ENCODE data around the gene NAA50. TPM values are rescaled to one million over a fixed set of nuclear protein-coding genes. Genes with fewer than 3 reads are reported as not detected.

The NAA50 gene
- total RNA-seq, 1 experiment from 2014 or later = 208 TPM

GRCh38 chr3:113717308-113717707 is 28.7 kb downstream of the NAA50 start:
- no peaks in the 10 kb centered on the region for H3K9me3 ChIP-seq (ENCODE audit: control insufficient read depth, insufficient read depth, low read depth, low read length)
- no peak overlapping the region for H3K27ac ChIP-seq (ENCODE audit: low read length)
- no peak for DNase-seq (ENCODE audit: low read depth, low spot score)
- no peak overlapping the region for H3K4me3 ChIP-seq (ENCODE audit: low read depth in 2 of 2, low read length in 2 of 2)
- CTCF ChIA-PET = no interaction called here
- intact Hi-C loops (cut with micrococcal nuclease; ENCODE audit: unreplicated experiment) (no loop called here), in situ Hi-C loops (cut with HindIII; ENCODE audit: low pct_unique_long_range_greater_than_20kb, low sequenced_read_pairs) (no loop called here)
- no peak for ATAC-seq
- no peaks in the 10 kb centered on the region for H3K4me1 ChIP-seq (ENCODE audit: control insufficient read depth, insufficient read depth, low read length)
- peaks cover 47% of the 10 kb centered on the region for H3K36me3 ChIP-seq (ENCODE audit: control insufficient read depth, insufficient read depth, low read length)
- H3K27me3 ChIP-seq (ENCODE audit: control insufficient read depth, insufficient read depth, low read length) = no peaks in the 10 kb centered on the region
- TF ChIP-seq POLR2AphosphoS5 (IDR thresholded peaks at IDR 0.05; ENCODE audit: low read depth, low read length) (no peak), TCF7L2 (IDR thresholded peaks at IDR 0.05; ENCODE audit: low read depth, low read length) (no peak), CTCF (IDR thresholded peaks at IDR 0.05) (no peak), SIN3A (IDR thresholded peaks at IDR 0.05; ENCODE audit: borderline replicate concordance, insufficient read depth, low read depth, low read length) (no peak), REST (IDR thresholded peaks at IDR 0.05; ENCODE audit: insufficient read depth in 1 of 2, low read depth in 2 of 2, low read length in 1 of 2) (no peak)
- BruUV-seq (replicated peaks) = no TSS peak
- POLR2A ChIA-PET = no interaction called here

DNA sequence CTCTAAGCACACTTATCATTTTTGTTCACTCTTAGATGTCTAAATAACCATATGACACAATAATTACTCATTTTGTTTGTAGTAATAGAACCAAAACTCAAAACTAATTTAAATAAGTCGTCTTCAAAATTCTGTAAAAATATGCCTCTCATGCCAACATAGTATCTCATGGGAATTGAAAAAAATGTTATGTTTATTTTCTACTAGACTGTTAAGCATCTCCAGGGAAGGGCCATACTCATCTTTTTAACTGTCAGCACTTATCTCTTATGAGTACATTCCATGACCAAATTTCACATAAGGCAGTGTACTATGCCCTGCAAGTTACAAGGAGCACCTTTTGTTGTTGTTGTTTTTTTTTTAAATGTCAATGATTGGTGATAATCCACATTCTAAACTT is 31.3 kb downstream of the NAA50 start:
- in situ Hi-C loops (cut with HindIII; ENCODE audit: low pct_unique_long_range_greater_than_20kb, low sequenced_read_pairs) (no loop called here), intact Hi-C loops (cut with micrococcal nuclease; ENCODE audit: unreplicated experiment) (no loop called here)
- BruUV-seq (replicated peaks) = no TSS peak
- no peaks in the 10 kb centered on the region for H3K27me3 ChIP-seq (ENCODE audit: control insufficient read depth, insufficient read depth, low read length)
- peaks cover 23% of the 10 kb centered on the region for H3K36me3 ChIP-seq (ENCODE audit: control insufficient read depth, insufficient read depth, low read length)
- DNase-seq (ENCODE audit: low read depth, low spot score) (no peak), ATAC-seq (no peak)
- H3K4me1 ChIP-seq (ENCODE audit: control insufficient read depth, insufficient read depth, low read length) = no peaks in the 10 kb centered on the region
- H3K4me3 ChIP-seq (ENCODE audit: low read depth in 2 of 2, low read length in 2 of 2) = no peak overlapping the region
- ChIA-PET POLR2A (no interaction called here), CTCF (no interaction called here)
- no peak overlapping the region for H3K27ac ChIP-seq (ENCODE audit: low read length)
- TF ChIP-seq SIN3A (IDR thresholded peaks at IDR 0.05; ENCODE audit: borderline replicate concordance, insufficient read depth, low read depth, low read length) = no peak
- TF ChIP-seq CTCF (IDR thresholded peaks at IDR 0.05) = no peak
- TF ChIP-seq REST (IDR thresholded peaks at IDR 0.05; ENCODE audit: insufficient read depth in 1 of 2, low read depth in 2 of 2, low read length in 1 of 2) = no peak
- H3K9me3 ChIP-seq (ENCODE audit: control insufficient read depth, insufficient read depth, low read depth, low read length) = no peaks in the 10 kb centered on the region

All from Panc1 (cell line).